ENCODE results near the gene CNOT11. TPM values are rescaled to one million over a fixed set of nuclear protein-coding genes. Genes with fewer than 3 reads are reported as not detected.

The CNOT11 gene
- total and polyA plus RNA-seq, 2 of the 4 experiments (the other 2 are of a cell fraction) = 36.4 to 55.8 TPM

- DNase-seq (no peak), ATAC-seq (ENCODE audit: low read depth) (peak; percentile 66)
- peak overlapping the region; percentile 89 for H3K9ac ChIP-seq (ENCODE audit: low read depth, low read length)
- peaks cover 12% of the 10 kb centered on the region for H3K4me1 ChIP-seq (ENCODE audit: control insufficient read depth, insufficient read depth, low read length)
- H3K27me3 ChIP-seq (ENCODE audit: control insufficient read depth, insufficient read depth, low read length) = no peaks in the 10 kb centered on the region
- CTCF ChIA-PET = interaction anchor here (0.5 kb wide), 1 partner anchor 240 kb away, joined by 4 read pairs; no protein-coding TSS in a partner anchor
- no peak overlapping the region for H2BK20ac ChIP-seq (ENCODE audit: low read depth, low read length)
- peak overlapping the region; percentile 77; the same call in 1 of the 2 replicates for H3K56ac ChIP-seq (ENCODE audit: extremely low read depth, insufficient read depth, low read length)
- H3K36me3 ChIP-seq (ENCODE audit: control insufficient read depth, insufficient read depth, low read length) = no peaks in the 10 kb centered on the region; the same call in 1 of the 2 replicates
- peak overlapping the region; percentile 90 for H2AFZ ChIP-seq (replicated peaks; ENCODE audit: low read length, poor library complexity)
- H3K4me2 ChIP-seq (ENCODE audit: low read depth, low read length) = peak overlapping the region; percentile 80
- H3K79me1 ChIP-seq (ENCODE audit: low read depth in 1 of 2, low read length in 2 of 2) = peaks cover 17 to 33% of the 10 kb centered on the region in 2 experiments
- H3K4me3 ChIP-seq (ENCODE audit: insufficient read depth, low read depth, low read length) = peak overlapping the region; percentile 68
- peak overlapping the region; percentile 47 for H2AK9ac ChIP-seq (replicated peaks; ENCODE audit: low read depth, low read length, poor library complexity)
- peaks cover 15% of the 10 kb centered on the region; the same call in 1 of the 2 replicates for H4K20me1 ChIP-seq (ENCODE audit: insufficient read depth, low read length)
- in situ Hi-C loops (cut with MboI; ENCODE audit: low sequenced_read_pairs) (no loop called here), dilution Hi-C loops (cut with HindIII; ENCODE audit: low sequenced_read_pairs, unreplicated experiment) (no loop called here), intact Hi-C loops (cut with micrococcal nuclease) (loop anchor here (5.0 kb wide), 1 partner anchor 240 kb away; no protein-coding TSS in a partner anchor)
- H3K27ac ChIP-seq (ENCODE audit: insufficient read depth, low read length) = peak overlapping the region; percentile 87
- no TSS peak for BruUV-seq (replicated peaks)
- TF ChIP-seq CTCF (conservative IDR thresholded peaks at IDR 0.05; ENCODE audit: low read depth, low read length) (0 out of 2 replicates have a peak, but pooled peaks have one; percentile 14), RCOR1 (IDR thresholded peaks at IDR 0.05; ENCODE audit: insufficient replicate concordance, low read length) (no peak)
- POLR2A ChIA-PET (ENCODE audit: unreplicated experiment) = no interaction called here
- H4K8ac ChIP-seq (ENCODE audit: low read depth in 2 of 2, low read length in 2 of 2) = peak overlapping the region; percentile 70 to 96
- peak overlapping the region; percentile 77 for H2BK5ac ChIP-seq (ENCODE audit: low read depth, low read length, poor library complexity, severe bottlenecking)
- H2BK120ac ChIP-seq (ENCODE audit: low read depth, low read length) = peak overlapping the region; percentile 74
- peak overlapping the region; percentile 62 for H3K14ac ChIP-seq (replicated peaks; ENCODE audit: low read depth, low read length)
- H2BK15ac ChIP-seq (ENCODE audit: low read depth, low read length) = 0 out of 3 replicates have a peak overlapping the region, but pooled peaks have one; percentile 53
- H3K9me3 ChIP-seq (ENCODE audit: control insufficient read depth, insufficient read depth, low read length) = no peaks in the 10 kb centered on the region
- peaks cover 9% of the 10 kb centered on the region for H3K9me1 ChIP-seq (ENCODE audit: insufficient read depth, low read length)
- peak overlapping the region; percentile 71 for H3K4ac ChIP-seq (ENCODE audit: low read depth, low read length)
- H3K23ac ChIP-seq (ENCODE audit: low read depth, low read length) = peak overlapping the region; percentile 57
- H4K91ac ChIP-seq (ENCODE audit: insufficient read depth, low read depth, low read length) = no peak overlapping the region
- H2AK5ac ChIP-seq (ENCODE audit: low read depth, low read length) = no peak overlapping the region
- no CpG with 5 or more reads among the region's 16 CpGs for WGBS, 2 experiments (ENCODE audit: extremely low coverage in 2 of 2, insufficient read length in 1 of 2)
- peak overlapping the region; percentile 53; the same call in 1 of the 2 replicates for H3K18ac ChIP-seq (ENCODE audit: low read depth, low read length)
- peak overlapping the region; percentile 46 for H4K5ac ChIP-seq (ENCODE audit: low read depth, low read length)
Observed at GRCh38 chr2:101251844-101252407, 760 bp upstream of the CNOT11 start.
